Endothelial cell of umbilical vein (primary cell): ENCODE results near the gene KREMEN1.

Source experiments
- MYC ChIP-seq: IDR thresholded peaks from one replicate; pipeline ENCODE4 v1.6.1; 2011; ENCODE audit warnings: mild to moderate bottlenecking, low read depth, low read length
- POLR2A ChIP-seq: IDR thresholded peaks from 2 replicates; pipeline ENCODE4 v1.6.1; 2012; ENCODE audit warnings: low read depth, mild to moderate bottlenecking, control low read depth, low read length
- POLR2AphosphoS5 ChIP-seq: IDR thresholded peaks from 2 replicates; pipeline ENCODE4 v1.6.1; 2012; ENCODE audit warnings: low read depth, mild to moderate bottlenecking, control low read depth, low read length, moderate library complexity; ENCODE audit not compliant: insufficient read depth
- TF ChIP-seq, protein P1 (sequence below), 2 donors: IDR thresholded peaks; 1 replicate in 1 of 2; 2 replicates in 1 of 2; pipeline ENCODE4 v1.5.1; 2011; ENCODE audit warnings: low read length in 2 of 2, mild to moderate bottlenecking in 2 of 2, moderate library complexity in 2 of 2, control low read depth in 1 of 2, inconsistent platforms in 1 of 2, low read depth in 1 of 2; ENCODE audit not compliant: insufficient read depth in 1 of 2; ENCODE audit errors: extremely low read depth in 1 of 2
- TF ChIP-seq, protein P2 (sequence below): IDR thresholded peaks from 2 replicates; pipeline ENCODE4 v1.6.1; 2011; ENCODE audit not compliant: insufficient read depth, insufficient read length

DNA sequence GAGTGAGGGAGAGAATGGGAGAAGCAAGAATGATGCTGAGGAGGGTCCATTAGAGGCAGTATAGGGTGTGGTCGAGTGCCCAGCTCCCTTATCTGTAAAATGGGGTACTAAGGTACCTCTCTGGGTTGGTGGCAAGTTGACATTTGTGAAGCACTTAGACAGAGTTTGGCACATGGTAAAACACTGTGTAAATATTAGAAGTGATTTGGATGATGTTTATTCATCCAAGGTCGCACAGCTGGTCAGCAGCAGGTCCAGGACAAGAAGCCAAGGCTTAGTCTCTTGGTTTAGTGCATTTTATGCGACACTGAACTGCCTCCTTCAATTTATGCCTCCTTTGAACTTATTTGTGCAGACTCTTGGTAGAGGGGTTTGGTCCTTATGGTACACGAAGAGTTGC lies 19.4 kb downstream of the KREMEN1 start:
- TF ChIP-seq, protein P1, sequence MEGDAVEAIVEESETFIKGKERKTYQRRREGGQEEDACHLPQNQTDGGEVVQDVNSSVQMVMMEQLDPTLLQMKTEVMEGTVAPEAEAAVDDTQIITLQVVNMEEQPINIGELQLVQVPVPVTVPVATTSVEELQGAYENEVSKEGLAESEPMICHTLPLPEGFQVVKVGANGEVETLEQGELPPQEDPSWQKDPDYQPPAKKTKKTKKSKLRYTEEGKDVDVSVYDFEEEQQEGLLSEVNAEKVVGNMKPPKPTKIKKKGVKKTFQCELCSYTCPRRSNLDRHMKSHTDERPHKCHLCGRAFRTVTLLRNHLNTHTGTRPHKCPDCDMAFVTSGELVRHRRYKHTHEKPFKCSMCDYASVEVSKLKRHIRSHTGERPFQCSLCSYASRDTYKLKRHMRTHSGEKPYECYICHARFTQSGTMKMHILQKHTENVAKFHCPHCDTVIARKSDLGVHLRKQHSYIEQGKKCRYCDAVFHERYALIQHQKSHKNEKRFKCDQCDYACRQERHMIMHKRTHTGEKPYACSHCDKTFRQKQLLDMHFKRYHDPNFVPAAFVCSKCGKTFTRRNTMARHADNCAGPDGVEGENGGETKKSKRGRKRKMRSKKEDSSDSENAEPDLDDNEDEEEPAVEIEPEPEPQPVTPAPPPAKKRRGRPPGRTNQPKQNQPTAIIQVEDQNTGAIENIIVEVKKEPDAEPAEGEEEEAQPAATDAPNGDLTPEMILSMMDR (IDR thresholded peaks at IDR 0.05; ENCODE audit: extremely low read depth in 1 of 2, insufficient read depth in 1 of 2, low read depth in 1 of 2, low read length in 2 of 2): no peak
- no peak for TF ChIP-seq POLR2A
- TF ChIP-seq POLR2AphosphoS5: no peak
- no peak for TF ChIP-seq MYC
- TF ChIP-seq, protein P2, sequence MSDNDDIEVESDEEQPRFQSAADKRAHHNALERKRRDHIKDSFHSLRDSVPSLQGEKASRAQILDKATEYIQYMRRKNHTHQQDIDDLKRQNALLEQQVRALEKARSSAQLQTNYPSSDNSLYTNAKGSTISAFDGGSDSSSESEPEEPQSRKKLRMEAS: no peak
